ENCODE measurements around the gene GFPT2.

Gene GFPT2

DNA sequence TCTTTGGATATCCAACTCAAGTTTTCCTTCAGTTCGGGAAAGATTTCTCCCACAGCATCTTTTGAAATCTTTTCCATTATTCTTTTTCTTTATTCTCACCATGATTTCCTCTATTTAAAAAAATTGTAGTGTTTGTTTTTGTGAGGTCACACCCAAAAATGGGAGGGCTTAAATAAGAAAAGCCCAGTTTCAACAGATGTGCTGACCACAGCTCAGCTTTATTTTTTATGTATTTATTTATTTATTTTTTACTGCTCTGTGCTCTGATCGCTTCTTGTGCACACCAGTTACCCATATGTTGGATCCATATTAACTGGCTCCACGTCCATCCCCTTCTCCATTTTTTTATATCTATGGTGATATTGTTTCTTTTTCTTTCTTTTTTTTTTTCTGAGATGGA is 20.3 kb downstream of the GFPT2 start:
- DNase-seq: no peak

GRCh38 chr5:180332051-180332517 is 21.1 kb downstream of the GFPT2 start:
- DNase-seq: no peak

DNA sequence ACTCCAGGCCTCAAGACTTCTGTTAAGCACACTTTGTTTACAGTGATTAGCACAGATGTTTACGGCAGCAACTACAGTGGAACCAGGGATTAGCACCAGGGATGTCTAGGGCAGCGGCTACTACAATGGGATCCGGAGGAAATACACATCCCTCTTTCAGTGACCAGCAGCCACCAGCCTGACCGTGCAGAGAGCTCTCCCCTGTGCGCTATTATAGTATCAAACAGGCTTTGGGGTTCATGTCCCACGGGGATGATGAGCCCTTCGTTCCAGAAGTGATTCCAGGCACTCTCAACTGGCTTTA is 21.5 kb downstream of the GFPT2 start:
- DNase-seq: no peak

DNA sequence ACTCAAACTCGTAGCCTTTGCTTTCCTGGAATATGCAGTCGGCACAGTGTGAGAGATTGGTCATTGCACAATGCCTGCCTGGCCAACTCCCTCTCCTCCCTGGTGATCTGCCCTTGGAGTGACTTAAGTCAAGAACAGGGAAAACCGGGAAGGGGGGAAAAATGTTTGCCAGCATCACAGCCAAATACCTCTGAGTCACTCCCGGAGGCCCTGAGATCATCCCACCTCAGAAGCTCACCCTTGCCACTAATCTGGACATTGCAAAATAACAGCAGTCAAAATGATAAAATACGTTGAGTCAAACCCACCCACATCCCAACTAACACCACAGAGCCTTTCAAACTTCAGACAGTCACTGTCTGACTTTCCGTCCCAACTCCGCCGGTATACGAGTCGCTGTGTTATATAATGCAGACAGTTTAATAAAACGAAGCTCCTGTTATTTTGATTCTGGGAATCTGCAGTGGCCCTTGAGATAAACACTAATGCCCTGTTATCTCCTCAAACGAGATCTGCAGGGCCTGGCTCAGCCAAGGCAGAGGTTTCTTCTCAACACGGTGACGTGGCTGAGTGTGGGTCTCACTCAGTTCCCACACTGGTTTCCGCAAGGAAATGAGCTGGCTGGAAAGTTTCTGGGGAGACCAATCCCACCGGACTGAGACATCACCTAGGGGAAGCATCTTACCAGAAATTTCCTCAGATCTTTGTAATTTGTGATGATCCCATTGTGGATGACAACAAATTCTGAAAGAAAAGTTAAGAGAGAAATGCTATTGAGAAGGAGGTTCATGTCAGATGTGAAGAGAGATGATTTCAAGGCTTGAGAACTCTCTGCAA is 22.1 kb downstream of the GFPT2 start:
- no peak for DNase-seq

- DNase-seq: no peak
Measured at GRCh38 chr5:180330270-180330648, 22.9 kb downstream of the GFPT2 start.

- DNase-seq: no peak
Measured at GRCh38 chr5:180329606-180330269, 23.4 kb downstream of the GFPT2 start.

GRCh38 chr5:180329138-180329435 is 24.0 kb downstream of the GFPT2 start:
- DNase-seq: no peak

DNA sequence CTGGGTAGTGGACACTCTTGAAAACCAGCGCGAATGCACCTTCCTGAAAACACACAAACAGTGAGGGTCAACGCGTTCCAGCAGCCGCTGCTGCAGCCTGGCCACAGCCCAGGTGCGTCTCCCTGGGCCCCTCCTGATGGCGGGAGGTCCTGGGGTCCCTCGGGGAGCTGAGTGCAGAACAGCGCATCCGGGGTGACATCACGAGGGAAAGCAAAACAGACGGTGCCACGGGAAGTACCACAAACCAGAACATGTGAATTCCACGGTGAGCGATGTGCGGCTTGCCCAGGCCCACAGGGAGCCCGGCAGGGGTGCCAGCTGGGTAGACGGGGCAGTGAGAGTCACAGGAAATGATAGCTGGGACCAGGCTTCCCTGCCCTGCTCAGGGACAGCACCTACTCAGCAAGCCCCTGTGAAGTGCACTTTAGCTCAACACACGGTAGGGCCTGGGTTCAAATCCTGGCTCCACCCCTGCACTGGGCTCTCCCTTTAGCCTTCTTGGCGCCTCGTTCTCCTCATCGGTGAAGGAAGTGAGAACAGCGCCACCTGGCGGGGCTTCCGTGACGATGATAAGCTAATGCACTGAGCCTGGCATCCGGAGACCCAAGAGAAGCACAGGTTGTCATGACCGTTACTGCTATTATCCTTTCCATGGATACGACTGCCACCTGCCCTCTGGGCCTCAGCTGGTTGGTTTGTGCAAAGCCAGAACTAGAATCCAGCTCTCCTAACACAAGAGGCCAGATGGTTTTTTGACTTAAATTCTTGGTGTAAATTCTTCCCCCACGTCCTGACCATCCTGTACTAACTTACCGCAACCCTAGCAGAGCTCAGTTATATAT is 24.6 kb downstream of the GFPT2 start:
- DNase-seq: no peak

GRCh38 chr5:180326989-180327565 is 26.1 kb downstream of the GFPT2 start:
- no peak for DNase-seq

DNA sequence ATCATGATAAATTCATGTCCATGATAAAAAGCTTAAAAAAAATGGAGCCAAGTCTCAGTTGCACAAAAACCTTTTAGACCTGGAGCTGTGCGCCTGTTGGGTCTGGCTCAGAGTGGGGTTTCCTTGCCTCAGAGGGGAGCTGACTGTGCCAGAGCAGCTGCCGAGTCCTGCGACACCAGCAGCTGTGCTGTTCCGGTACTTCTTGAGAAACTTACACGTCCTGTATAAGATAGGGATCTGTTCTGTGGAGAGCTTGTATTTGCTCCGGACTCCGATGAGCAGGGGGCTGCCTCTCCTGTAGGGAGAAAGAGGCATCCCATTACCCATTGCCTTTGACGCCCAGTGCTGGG is 28.6 kb downstream of the GFPT2 start:
- DNase-seq: no peak

GRCh38 chr5:180323941-180324600 is 29.1 kb downstream of the GFPT2 start:
- no peak for DNase-seq

DNA sequence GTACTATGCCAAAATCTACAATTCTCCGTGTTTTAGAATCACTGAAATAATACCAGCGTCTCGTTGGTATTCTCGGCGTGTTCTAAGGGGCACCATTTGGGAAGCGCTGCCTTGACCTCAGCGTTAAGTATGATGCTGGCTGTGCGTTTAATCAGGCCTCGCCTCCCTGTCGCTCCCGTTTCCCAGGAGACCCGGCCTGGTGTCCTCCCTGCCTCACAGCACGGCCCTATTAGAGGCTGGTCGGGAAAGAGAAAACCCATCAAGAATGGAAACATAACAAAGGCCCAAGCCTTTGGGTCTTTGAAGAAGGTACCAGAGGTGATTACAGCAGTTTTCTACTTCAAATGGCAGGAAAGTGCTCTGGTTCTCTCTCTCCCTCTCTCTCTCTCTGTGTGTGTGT is 30.0 kb downstream of the GFPT2 start:
- no peak for DNase-seq

DNA sequence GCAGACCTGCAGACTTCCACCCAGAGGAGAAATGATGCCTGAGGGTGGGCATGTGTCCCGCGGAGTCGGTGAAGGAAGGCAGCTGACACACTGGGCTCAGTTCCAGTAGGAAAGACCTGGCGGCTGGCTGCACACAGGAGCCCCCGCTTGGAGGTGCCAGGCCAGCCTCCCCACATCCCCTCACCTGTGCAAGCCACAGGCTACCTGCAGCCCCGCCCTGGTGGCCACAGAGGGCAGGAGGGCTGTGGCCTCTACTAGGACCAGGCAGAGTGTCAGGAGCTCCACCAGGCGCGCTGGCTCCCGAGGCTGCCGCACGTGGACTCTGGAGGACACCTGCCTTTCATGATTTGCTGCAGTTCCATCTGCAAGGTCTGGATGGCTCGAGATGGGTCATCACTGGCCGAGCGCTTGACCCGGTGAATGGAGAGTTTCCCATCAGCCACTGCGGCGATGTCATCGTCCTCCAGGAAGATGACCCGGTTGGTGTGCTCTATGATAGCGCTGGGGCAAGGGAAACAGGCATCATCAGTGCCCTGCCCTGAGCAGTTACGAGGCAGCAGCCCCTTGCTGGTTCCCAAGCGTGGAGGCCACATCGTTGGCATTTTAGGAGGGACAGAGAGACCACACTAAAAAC is 34.6 kb downstream of the GFPT2 start:
- DNase-seq: no peak

DNA sequence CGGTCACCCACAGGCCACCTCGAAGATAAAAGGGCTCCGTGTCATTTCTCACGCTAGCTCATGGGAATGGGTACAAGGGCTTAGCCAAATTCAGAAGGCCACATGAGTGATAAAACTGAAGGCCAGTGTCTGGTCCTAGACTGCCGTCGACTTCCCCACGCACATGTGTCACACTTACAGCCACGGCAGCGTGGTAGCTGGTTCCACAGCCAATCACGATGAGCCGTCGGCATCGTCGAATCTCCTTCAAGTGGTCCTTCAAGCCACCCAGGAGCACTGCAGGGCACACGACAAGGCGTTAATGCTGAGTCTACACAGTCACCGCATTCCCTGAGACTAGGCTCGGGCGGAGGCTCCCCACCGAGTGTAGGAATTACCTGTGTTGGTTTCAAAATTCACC is 36.5 kb downstream of the GFPT2 start:
- DNase-seq: no peak

- no peak for DNase-seq
Measured at GRCh38 chr5:180315762-180316212, 37.3 kb downstream of the GFPT2 start.

DNA sequence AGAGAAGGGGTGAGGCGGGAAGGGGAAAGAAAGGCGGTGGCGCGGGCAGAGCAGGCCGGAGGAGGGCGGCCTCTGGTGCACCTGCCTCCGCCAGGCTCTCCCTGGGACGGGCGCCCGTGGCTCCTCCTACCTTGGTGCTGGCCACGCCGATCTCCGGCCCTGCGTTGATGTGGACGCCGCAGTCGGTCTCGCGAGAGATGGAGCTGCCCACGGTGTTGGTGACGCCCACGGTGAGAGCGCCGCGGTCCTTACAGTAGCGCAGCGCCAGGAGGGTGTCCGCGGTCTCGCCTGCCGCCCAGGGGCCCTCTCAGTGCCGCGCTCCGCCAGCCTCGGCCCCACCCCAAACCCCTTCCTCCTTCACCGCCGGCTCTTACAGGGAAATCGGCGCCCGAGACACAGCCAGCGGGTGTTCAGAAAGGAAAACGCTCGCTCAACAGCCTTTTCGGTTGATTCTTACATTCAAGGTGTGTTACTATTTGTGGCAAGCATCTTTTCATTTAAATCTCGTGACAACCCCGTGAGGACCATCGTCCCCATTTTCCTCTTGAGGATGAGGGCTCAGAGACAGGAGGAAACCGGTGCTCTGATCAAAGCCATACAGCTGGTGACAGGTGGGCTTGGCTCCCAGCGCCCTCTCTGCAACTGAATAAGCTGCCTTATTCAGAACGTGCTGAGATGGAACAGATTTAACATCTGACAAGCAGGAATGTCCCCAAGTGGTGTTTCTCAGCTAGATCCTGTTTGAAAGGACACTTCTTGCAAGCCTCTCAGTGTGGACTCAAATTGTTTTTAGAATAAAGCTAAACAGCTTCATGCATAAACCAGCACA is 39.2 kb downstream of the GFPT2 start:
- peak; percentile 76 for DNase-seq

GRCh38 chr5:180311216-180311615 is 41.9 kb downstream of the GFPT2 start:
- DNase-seq: no peak

DNA sequence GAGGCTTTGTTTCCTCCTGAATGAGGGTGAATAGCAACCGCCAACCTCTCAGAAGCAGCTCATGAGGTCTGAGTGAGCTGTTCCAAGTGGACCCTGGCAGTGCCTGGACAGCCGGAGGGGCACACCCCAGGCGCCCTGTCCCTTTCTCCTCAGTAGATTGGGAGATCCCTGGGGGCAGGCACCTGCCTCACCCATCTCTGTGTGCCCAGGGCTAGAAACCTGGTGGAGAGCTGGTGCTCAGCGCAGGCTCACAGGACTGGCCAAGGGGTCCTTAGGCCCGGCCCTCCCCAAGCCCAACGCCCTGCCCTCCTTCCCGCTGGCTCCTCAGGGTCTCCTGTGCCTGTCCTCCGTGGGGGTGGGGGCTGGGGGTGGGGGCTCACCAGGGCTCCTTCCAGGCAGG is 46.3 kb downstream of the GFPT2 start:
- no peak for DNase-seq

DNA sequence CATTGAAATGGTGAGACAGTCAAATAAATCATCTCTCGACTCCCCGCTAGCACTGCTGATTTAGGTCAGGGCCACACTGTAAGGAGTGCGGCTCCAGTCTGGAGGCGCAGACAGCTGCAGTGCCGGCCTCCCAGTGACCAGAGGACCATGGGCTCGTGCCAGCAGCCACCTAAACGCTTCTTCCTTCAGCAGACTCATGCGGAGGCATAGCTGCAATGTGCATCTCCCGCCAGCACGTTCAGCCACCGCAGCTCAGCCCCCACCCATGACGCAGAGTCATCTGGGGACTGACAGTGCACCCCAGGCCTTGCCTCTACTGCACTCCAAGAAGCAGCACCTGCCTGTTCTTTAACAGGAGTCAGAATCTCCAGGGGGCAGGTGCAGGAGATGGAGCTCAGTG is 47.7 kb downstream of the GFPT2 start:
- no peak for DNase-seq

GRCh38 chr5:180304431-180305375 is 48.4 kb downstream of the GFPT2 start:
- DNase-seq: no peak

- no peak for DNase-seq
Measured at GRCh38 chr5:180304016-180304292, 49.2 kb downstream of the GFPT2 start.

Measured in NCI-H1105 (cell line).